ENCODE measurements around the gene FPR3. TPM values are rescaled to one million over a fixed set of nuclear protein-coding genes. Genes with fewer than 3 reads are reported as not detected.

The FPR3 gene, protein sequence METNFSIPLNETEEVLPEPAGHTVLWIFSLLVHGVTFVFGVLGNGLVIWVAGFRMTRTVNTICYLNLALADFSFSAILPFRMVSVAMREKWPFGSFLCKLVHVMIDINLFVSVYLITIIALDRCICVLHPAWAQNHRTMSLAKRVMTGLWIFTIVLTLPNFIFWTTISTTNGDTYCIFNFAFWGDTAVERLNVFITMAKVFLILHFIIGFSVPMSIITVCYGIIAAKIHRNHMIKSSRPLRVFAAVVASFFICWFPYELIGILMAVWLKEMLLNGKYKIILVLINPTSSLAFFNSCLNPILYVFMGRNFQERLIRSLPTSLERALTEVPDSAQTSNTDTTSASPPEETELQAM
- total RNA-seq: not detected in 2 replicates

GRCh38 chr19:51794885-51795490, at the start of gene FPR3:
FPR3 (plus strand) TSS chr19:51795157; CDS start chr19:51823749, 28,592 bp downstream.

GRCh38 chr19:51751655-51752054, 43.3 kb upstream of the FPR3 start, which contains the start of gene FPR1:
FPR1 (minus strand) TSS chr19:51751878; CDS start chr19:51746994, 4,884 bp downstream.

DNA sequence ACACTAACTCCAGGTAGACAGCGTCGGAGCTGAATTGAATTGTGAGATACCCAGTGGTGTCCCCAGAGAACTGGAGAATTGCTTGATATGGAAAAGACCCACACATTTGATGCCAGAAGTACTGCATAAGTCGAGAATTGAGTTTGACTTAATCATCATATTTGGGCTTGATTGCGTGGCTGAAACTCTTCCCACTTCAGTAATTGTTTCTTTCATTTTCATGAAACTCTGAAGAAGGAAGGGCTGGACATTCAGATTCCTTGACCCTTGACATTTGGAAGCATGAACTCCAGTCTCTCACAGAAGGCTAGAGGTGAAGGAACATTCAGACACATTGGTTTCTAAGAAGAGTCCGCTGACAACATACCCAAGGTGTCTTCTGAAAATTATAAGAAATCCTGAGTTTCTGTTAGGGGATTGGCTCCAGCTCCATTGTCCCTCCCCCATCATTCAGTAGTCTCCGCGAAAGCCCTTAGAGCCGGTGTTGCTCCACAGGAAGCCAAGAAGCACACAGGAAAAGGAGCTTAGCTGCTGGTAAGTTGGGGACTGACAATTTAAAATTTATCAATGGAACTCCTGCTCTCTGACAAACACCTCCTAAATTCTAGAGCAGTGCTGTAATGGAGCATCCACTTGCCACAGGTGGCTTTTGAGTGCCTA, 34.1 kb upstream of the FPR3 start, which contains the start of gene FPR2:
FPR2 (plus strand) TSS at position 484 of the 660 bp plus-strand sequence. CDS start 7,479 bp downstream, outside the sequence.

Other genes starting within 250 kb of the FPR3 start
- gene ZNF175, start 223.9 kb upstream of the FPR3 start, total RNA-seq: 1.7 and 1.9 TPM in 2 replicates
- gene SIGLEC5, start 164.8 kb upstream of the FPR3 start, total RNA-seq: not detected in 2 replicates
- not detected in 2 replicates for gene SIGLEC14, start 148.3 kb upstream of the FPR3 start, total RNA-seq
- 3.4 TPM in 1 of 2 replicates, not detected in the other for gene SPACA6, start 101.8 kb upstream of the FPR3 start, total RNA-seq
- 2.2 TPM in 1 of 2 replicates, not detected in the other for gene HAS1, start 71.2 kb upstream of the FPR3 start, total RNA-seq
- not detected in 2 replicates for gene FPR1, start 43.3 kb upstream of the FPR3 start, total RNA-seq
- gene FPR2, start 34.0 kb upstream of the FPR3 start, total RNA-seq: not detected in 2 replicates
- gene ZNF577, start 92.8 kb downstream of the FPR3 start, total RNA-seq: 3.9 and 4.3 TPM in 2 replicates
- 7.0 and 8.1 TPM in 2 replicates for gene ZNF649, start 109.9 kb downstream of the FPR3 start, total RNA-seq
- gene ZNF613, start 132.3 kb downstream of the FPR3 start, total RNA-seq: 5.8 and 6.7 TPM in 2 replicates
- gene ZNF350, start 191.7 kb downstream of the FPR3 start, total RNA-seq: 5.3 and 8.9 TPM in 2 replicates
- 9.6 and 10.4 TPM in 2 replicates for gene ZNF615, start 213.1 kb downstream of the FPR3 start, total RNA-seq
- gene ZNF614, start 233.2 kb downstream of the FPR3 start, total RNA-seq: 8.2 and 9.0 TPM in 2 replicates

All from tracheal epithelial cell (primary cell).